ENCODE results near the gene KCP. TPM values are rescaled to one million over a fixed set of nuclear protein-coding genes. Genes with fewer than 3 reads are reported as not detected.

KCP gene
- total RNA-seq, 1 donor from 2014 or later: 5.1 TPM

DNA sequence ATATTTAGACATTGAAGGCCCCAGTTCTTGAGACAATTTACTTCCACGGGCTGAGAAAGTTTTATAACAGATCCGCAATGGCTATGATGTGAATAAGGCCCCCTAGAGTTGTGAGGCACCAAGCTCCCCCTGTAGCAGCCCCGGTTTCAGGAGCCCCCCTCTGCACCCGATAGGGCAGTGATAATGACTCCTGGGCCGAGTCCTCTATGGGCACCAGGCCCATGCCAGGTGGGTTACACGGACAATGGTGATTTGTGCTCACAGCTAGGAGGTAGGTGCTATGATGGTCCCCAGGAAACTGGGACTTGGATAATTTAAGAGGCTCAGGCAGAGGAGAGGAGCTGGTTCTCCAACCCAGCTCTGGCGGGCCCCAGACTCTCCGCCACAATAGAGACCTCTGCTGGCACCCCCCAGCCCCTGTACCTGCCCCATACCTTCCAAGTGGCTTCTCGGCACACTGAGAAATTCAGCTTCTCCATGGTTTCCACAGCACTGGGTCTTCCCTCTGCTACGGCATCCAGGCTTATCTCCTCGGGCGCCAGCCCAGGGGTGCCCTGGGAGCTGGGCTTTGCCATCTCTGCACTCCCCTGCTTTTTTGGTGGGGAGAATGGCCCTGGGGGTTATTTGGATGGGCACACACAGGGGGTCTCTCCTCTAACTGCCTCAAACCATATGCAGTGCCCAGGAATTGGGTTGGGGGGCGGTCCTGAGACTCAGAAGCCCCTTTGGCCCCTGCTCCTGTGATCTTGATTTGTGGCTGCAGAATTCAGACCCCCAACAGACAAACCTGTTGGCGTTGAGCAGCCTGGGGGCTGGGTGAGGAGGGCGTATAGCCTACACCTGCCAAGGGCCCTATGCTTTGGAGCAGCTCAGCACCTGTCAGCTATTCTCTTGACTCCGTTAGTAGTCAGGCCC lies 12.2 kb upstream of the KCP start:
- peak; percentile 68 for DNase-seq (ENCODE audit: low spot score)

DNA sequence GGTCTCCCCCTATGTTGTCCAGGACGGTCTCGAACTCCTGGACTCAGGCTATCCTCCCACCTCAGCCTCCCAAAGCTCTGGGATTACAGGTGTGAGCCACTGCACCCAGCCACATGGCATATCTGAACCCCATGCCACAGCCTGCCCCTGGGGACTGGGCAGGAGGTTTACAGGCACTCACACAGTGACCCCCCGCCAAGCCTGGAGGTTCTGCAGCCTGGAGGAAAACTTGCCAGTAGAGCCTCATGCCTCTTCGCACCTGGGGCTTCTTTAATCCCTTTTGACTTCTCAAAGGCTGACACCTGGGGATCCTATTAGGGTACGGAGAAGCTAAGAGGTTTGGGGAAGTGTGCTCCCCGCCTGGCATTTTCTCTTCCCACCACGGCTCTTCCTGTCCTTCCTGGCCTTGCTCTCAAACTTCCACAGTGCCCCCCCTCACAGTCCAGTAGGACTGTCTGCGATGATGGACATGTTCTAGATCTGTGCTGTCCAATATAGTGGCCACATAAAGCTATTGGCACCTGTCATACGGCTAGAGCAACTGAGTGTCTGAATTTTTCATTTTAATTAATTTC lies 11.4 kb upstream of the KCP start:
- DNase-seq (ENCODE audit: low spot score): peak; percentile 59

DNA sequence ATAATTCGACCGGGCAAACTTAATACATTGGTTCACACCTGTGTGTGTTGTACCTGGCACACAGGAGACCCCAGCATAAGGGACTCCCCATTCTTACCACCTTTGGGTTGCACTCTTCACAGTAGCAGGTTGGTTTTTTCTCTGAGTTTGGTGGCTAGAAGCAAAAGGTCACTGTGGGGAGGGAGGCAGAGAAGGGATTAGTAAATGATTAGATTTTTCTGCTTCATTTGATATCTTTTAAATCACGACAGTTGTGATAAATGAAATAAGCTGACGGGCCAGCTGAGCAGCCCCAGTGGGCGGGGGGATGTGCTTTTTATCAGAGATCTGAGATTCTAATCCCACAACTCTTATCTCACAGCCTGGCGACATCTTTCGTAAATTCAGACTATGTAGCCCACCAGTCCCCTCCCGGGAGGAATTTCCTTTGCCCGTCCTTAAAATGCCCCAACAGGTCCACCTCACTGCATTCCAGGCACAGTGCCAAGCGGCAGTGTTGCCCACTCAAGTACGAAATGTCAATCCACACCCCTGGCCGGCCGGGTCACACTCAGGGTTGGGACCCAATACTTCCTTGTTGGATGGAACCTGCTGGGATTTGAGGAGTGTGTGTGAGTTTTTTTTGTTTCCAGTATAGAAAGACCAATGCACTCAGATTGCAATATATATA lies 10.5 kb upstream of the KCP start:
- peak; percentile 81 for DNase-seq (ENCODE audit: low spot score)

DNA sequence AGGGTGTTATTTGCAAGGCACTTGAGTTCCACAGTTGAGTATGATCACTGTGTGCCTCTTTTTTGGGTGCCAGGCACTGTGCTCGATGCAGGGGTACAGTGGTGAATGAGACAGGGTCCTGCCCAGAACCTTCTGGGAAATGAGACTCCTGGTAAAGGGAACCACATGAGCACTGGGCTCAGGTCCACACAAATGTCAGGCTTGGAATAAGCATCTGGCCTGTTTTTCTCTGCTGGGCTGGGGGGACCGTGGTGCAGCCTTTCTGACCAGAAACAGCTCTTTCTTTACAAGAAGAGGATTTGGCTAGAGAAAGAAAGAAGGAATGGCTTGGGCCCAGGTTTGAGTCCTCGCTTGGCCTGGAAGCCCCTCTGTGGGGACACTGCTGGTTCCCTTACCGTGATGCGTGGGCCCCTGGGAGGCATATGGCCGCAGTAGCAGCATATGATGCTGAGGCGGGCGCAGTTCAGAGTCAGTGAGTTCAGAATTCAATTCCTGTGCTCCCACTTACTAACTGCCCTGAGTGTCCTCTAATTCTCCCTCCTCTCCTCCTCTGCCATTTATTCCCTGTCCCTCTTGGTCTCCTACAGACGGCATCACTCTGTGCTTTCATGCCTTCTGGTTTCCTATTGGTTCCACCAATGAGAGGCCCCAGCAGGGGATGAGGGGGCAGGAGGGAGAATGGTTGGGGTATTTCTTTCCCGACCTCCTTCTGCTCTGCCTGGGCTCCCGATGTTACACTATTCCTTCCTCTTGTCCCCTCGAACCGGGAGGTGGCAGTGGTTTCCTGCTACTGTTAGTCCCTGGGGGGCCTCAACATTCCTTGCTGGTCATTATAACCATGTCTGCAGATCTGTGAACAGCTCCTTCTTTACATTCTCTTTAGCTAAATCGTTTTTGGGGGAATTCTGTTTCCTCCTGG lies 9.6 kb upstream of the KCP start:
- peak; percentile 53 for DNase-seq (ENCODE audit: low spot score)

DNA sequence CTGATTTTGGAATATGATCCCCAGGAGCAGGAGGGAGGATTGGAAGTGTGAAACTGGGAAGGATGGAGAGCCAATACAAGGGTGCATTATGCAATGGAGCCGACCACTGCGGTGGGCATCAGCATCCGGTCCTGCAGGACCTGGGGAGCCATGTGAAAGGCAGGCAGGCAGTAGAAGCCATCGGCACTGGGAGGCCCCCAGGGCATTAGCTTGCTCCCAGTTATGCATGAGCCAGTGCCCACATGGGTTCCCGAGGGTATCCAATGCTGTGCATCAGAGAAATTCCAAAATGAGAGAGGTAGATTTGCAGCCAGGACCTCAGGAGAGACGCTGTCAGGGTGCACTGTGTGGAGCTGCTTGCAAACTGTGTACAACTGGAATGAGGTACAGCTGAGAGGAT lies 8.7 kb upstream of the KCP start:
- peak; percentile 75 for DNase-seq (ENCODE audit: low spot score)

DNA sequence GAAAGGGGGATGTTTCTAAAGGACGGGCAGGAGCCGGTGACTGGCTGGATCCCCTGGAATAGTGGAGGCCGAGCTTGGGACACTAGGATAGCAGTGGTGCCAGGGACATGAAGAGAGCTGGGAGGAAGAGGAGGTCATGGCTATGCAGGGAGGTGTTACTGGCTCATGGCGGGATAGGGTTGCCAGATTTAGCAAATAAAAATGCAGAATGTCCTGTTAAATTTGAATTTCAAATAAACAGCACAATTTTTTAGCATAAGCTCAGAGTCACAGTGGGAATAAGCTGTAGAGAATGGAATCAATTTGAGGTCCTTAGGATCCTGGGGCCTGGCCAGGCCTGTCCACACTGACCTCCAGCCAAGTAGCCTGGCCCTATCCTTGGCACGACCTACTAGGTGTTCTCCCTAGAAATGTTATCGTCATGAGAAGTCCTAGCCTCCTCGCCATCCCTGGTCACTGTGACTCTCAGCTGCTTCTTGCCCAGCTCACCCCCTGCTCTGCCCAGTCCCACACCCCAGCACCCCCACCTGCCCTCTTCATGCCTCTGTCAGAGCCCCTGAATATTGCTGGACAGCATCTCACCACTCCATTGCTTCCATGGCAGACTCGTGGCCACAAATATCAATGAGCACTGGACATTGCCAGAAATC lies 7.6 kb upstream of the KCP start:
- peak; percentile 72 for DNase-seq (ENCODE audit: low spot score)

DNA sequence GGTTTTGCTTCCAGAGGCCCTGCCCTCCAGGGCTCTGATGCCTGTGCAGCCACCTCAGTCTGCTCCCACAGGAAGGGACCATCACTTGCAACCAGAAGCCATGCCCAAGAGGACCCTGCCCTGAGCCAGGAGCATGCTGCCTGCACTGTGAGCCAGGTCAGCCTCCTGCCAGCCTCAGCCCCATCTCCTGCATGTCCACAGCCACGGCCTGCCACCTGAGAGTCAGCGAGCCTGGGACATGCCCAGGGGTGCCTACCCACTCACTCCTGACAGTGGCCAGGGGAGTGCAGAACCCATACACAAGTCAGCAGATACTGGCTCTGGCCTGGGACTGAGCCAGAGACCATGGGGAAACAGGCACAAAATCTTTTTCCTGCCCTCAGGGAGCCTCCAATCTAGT lies 6.6 kb upstream of the KCP start:
- peak; percentile 75 for DNase-seq (ENCODE audit: low spot score)

DNA sequence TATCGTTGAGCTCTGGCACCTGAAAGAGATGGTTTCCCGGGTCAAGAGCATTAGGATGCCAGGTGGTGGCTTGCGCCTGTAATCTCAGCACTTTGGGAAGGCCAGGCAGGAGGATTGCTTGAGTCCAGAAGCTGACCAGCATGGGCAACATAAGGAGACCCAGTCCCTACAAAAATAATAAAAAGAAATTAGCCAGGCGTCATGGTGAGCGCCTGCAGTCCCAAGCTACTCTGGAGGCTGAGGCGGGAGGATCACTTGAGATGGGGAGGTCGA lies 6.1 kb upstream of the KCP start:
- DNase-seq (ENCODE audit: low spot score): no peak

DNA sequence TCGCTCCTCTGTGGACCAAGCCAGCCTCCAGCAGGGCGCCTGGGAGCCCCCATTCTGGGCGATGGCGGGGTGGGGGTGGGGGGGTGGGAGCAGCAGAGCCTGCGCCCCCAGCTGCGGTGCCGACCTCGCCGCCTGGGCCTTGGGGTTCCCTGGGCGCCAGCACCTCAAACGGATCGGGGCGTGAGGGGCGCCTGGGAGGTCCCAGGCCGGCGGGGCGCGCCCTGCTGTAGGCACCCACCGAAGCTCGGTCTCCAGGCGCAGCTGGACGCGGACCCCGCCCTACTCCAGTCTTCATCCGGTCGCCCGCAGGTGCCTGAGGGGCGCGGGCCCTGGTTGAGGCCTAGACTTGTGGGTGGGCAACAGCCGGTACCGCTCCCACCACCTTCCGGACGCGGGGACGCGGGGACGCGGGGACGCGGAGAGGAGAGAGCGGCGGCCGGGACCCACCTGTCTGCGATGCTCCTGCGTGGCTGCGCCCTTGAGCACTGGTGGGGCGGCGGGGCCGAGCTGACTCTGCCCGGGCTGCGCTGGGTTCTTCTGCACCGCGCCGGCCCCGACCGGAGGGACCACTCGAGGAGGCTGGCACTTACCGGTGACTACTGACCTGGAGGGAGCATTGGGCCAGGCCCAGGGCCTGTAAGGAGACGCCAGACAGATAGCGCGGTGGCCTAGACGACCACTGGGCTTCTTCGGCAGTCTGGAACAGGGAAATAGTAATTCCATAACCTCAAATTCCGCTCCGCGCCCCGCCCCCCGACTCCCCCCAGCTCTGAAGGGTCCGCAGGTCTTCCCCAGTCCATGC lies 5.5 kb upstream of the KCP start:
- peak; percentile 86 for DNase-seq (ENCODE audit: low spot score)

DNA sequence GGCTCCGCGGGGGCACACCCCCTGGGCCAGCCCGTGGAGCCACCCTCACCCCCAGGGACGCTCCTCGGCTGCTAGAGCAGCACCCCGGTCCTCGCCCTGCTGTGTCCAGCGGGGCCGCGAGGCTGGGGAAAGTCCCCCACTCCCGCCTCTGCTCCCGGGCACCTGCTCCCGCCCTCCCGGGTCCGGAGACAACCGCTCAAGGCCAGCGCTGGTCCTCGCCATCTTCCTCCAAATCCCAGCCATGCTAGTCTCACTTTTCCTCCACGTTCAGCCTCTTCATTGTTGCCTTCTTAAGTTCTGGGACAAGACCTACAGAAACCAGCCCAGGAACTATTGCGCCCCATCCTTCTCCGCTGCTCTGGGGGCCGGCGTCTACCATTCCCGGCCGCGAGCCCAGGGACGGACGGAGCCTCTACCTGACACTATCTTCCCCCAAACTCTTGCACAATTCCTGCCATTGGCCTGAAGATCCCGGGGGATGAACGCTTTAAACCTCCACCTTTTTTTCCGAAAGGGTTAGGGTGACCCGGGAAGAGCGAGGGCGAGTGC lies 4.8 kb upstream of the KCP start:
- DNase-seq (ENCODE audit: low spot score): peak; percentile 64

DNA sequence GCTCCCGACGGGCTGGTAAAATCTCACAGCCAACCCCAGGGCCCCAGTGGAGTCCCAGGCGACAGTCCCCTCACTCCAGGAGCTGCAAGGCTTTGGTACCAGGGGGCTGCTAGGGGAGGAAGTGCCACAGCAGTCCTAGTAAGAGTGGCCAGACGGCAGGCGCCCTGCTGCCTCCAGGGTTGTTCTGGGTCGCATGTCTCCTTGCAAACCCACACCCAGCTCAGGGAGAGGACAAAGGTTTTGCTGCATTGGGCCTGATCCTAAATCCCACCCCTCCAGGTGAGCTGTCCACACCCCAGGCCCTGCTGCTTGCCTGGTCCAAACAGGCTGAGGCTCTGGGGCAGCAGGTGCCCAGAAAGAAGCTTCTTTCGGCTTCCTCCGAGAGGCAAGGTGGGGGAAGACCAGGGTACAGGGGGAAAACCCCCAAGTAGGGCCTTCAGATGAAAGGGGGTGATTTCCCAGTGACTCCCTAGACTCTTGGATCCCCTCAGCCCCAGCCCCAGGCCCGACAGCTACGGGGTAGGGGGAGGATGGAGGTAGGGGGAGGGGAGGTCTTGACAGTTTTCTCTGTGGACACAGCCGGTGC lies 4.2 kb upstream of the KCP start:
- peak; percentile 72 for DNase-seq (ENCODE audit: low spot score)

DNA sequence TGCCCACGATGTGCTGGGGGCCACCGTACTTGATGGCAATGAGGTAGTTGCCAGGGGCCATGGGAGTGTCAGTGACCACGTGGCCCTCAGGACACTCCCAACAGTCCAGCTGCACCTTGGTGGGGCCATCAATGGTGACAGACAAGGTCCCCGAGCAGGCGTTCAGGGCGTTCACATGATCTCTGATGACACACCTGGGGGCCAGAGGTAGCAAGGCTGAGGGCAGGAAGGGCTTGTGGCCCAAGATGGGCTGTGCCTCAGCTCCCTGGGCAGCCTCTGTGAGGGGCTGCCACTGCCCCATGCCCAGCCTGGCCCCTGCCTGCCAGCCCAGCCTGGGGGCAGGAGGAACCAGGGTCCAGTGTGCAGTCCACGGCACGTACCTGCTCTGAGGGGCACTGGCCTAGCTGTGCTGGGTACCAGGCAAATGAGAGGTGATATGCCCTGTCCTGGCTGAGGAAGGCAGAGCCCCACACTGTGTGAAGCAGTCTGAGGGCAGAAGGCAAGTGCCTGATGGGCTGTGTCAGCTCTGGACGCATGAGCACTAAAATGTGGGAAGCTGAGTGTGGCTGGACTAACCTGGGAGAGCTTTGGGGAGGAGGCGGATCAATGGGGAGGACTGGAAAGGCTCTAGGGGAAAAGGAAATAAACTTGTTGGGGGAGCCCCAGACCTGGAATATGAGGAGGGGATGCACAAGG lies 3.5 kb upstream of the KCP start:
- peak; percentile 60 for DNase-seq (ENCODE audit: low spot score)

DNA sequence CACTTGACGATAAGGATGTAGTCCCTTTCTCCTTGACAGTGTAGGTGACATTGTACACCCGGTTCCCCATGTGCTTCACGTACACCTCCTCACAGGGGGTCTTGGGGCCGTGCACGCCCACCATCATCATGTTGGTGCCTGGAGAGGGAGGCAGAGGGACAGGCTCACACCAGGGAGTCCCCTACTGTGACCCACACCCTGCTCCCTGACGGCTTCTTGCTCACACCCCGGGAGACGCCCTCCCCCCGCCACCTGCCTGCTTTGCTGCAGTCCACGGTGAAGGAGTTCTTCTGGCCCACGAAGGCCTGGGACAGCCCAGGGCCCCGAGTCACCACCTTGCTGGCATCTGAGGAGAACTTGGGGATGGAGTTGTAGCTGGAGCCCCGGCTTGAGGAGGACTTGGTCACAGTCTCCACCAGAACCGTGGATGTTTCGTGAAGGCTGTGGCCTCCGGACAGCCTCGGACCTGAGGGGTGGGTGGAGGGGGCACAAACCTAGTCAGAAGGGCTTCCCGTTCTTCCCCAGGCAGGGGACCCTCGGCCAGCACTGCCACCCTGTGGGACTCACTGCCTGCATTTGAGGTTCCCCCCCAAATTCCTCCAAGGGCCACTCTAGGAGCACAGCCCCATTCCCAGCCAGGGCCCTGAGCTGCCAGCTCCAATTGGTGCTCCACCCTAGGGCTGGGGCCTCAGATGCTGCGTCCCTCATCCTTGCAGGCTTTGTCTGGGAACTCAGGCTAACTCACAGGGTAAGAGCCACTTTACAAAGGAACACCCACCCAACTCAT lies 2.4 kb upstream of the KCP start:
- peak; percentile 68 for DNase-seq (ENCODE audit: low spot score)

DNA sequence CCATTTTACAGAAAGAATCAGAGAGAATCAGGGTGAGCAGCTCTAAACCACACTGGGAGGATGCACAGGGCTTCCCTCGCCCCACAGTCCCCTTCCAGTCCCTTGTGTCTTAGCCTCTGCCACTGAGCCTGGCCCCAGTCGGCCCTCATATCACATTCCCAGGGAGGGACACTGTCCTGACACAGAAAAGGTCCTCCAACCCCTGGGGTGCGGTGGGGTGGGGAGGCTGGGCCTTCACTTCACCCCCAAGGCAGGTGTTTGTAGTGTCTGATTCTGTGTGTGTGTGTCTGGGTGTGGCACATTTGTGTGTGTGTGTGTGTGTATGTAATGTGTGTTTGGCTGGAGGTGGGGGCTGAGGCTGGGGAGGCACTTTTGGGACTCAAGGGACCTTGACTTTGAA lies 1.8 kb upstream of the KCP start:
- peak; percentile 64 for DNase-seq (ENCODE audit: low spot score)

DNA sequence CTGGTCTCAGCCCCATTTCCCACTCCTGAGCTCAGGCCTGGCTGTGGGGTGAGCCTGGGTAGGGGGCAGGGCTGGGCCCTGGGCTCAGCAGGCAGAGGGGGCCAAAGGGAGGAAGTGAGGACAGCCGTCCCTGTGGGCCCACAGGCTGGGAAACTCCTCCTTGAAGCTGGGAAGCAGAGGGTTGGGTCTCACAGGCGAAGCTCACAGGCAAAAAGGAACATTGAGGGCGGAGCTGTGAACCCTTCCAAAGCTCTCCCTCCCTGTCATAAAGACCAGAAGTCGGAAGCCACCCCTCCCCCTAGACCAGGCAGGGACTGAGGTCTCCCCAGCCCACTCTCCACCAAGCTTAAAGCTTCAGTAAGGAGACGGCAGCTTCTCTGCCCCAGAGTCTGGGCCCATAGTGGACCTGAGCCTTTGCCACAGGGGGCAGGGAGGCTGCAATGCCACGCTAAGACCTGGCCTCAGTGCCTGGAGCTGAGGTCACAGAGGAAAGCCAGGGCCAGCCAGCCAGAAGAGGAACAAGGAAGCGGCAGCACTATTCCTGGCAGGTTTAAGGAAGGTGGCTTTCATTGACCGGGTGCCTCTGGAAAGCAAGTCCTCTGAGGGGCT lies 1.0 kb upstream of the KCP start:
- DNase-seq (ENCODE audit: low spot score): peak; percentile 85

DNA sequence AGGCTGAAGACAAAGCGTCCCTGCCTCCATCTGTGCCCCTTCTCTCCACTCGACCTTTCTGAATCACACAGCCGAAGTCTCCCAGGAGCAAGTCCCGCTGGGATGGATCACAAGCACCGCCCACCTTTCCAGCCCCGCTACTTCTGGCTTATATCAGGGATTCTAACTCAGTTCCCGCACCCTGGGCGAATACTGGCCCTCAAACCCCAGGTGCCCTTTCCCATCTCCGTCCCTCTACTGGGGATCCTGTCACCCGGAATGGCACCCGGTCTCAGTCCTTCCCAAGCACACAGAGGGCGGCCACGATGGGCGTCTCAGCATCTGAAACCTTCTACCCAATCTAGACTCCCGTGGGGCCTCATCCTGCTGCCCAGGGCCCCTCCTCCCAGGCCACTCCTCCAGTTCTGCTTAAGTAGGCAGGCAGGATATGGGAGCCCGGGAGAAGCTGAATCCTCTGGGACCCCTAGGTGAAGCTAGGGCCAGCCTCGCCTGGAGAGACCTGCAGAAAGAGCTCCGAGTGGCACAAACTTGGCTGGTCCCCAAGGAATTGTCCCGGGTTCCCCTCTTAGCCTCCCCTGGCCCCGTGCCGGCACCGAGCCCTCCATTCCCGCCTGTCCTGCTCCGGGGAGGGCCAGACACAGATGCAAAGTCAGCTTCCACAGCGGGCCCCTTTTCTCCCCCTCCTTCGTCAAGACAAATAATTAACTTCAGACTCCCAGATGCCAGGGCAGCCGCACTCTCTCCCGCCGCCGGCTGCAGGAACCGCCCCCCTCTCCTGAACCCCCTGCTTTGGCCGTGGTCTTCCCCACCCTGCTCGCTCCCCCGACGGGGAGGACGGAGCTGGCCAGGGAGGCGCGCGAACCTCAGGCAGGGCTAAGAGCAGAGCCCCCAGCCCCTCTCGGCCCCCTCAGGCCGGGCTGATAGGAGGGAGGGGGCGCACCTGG lies 612 bp downstream of the KCP start:
- peak; percentile 88 for DNase-seq (ENCODE audit: low spot score)
